Activated CD4-positive, CD25-positive, alpha-beta regulatory T cell treated with anti-CD3 and anti-CD28 coated beads, Interleukin-2, amount 50 U/mL, for 16 hours (primary cell): Measurements from ENCODE around the gene TOMM6.
A peak's percentile ranks its signal among the peaks of the same experiment; 100 is the strongest.

Source experiments
- DNase-seq: peaks from one replicate; pipeline ENCODE4 v3.0.0-alpha.2; 2020; ENCODE audit warnings: low read depth, low spot score

Gene TOMM6

GRCh38 chr6:41787219-41787917 is at the start of gene TOMM6:
TSS of gene TOMM6 (plus strand) at chr6:41787694. CDS start at chr6:41787698, 4 bp downstream.
- peak; percentile 87 for DNase-seq

- no peak for DNase-seq
These were observed 48.5 kb upstream of the TOMM6 start for GRCh38 chr6:41739041-41739440.

DNA sequence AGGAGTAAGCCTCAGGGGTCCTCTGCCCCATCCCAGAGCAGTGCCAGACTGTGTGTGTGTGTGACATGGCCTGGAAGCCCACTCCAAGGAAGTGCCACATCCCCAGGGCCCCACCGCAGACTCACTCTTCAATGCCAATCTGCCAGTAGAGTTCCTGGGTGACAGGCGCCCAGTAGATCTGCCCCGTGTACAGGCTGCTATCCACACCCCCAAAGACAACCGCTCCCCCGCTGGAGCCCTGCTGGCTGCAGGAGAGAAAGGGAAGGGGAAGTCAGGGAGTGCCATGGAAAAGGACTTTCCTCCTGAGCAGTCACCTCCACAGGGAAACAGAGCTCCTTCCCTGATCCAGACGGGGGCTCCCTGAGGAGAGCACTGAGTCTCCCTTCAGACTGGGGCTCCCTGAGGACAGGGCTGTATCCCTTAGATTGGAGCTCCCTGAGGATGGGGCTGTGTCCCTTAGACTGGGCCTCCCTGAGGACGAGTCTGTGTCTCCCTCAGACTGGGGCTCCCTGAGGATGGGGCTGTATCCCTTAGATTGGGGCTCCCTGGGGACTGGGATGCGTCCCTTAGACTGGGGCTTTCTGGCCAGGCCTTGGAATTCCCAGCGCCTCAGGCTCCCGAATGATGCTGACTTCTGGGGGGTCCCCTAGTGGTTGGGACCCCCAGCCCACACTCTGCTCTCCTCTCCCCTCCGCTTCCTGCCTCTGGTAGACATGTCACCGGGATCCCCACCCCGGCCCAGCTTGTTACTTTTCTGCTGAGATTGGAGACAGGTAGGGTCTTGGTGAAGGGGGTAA is 46.9 kb upstream of the TOMM6 start:
- no peak for DNase-seq

- no peak for DNase-seq
These were observed 45.6 kb upstream of the TOMM6 start for GRCh38 chr6:41741625-41742490.

DNA sequence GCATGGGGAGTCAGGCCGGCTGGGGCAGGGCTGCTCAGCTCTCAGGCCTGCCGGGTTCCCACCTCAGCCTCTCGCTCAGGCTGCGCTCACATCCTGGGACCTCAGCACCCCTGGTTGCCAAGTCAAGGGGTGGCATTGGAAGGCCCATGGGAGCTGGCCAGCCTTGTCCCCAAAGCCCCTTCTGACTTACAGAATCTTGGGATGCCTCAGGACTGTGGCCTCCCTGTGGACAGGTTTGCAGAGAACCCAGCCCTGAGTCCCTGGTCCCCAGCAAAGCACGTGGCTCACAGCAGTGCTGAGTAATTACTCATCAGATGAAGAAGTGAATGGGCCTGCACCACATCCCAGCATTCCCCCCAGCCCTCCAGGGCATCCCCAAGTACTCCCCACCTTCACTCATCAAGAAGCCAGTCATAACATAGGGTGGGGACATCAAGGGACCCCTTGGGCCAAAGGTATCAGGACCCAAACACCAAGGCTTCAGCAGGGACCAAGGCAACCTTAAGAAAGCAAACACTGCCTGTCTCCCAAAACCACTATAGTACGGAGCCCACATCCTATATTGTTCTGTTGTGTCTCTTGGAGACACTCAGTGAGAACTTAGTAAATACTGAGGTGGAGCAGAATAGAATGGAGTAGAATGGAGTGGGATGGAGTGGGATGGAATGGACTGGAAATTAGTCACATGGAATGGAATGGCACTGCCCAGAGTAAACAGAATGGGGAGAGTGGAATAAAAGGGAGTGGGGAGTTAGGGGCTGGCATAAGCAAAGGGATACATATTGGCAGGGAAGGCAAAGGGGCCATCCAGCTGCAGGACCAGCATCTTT is 43.9 kb upstream of the TOMM6 start:
- no peak for DNase-seq

- no peak for DNase-seq
These were observed 43.2 kb upstream of the TOMM6 start for GRCh38 chr6:41744236-41744787.

- DNase-seq: no peak
These were observed 41.4 kb upstream of the TOMM6 start for GRCh38 chr6:41746107-41746506.

DNA sequence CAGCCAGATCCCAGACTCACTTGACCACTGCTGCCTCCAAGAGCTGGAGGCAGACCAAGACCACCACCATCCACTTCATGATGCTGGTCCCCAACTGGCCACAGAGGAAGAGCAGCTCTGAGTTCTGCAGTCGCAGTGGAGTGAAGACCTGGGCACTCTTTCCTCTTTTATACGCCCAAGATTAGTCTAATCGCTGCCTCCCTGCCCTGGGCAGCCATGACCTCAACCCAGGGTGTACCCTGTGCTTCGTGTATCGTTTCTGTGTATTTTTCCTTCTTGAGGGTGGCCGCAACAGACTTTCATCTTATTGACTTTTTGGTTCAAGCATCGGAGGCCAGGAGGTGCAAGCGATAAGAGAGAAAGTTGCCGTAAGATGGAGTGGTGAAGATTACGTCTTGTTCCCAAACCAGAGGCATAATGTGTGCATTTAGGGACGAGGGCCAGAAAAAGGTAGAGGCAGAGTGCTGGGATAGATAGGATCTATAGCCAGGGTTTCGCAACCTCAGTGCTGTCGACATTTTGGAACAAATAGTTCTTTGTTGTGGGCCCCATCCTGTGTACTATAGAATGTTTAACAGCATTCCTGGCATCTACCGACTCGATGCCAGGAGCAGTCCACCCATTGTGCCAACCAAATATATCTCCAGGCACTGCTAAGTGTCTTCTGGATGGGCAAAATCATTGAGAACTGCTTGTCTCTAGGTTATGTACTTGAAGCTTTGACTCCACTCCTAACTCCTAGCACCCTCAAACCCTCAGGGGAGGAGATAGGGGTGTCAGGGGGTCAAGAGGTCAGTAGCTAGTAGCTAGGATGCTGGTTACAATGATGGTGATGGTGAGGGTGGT is 40.0 kb upstream of the TOMM6 start, which contains the start of gene PGC:
Gene PGC (minus strand): TSS at position 142 of the 846 bp plus-strand sequence. CDS start 63 bp downstream, at position 79.
- no peak for DNase-seq

GRCh38 chr6:41748102-41748477 is 39.4 kb upstream of the TOMM6 start:
- no peak for DNase-seq

DNA sequence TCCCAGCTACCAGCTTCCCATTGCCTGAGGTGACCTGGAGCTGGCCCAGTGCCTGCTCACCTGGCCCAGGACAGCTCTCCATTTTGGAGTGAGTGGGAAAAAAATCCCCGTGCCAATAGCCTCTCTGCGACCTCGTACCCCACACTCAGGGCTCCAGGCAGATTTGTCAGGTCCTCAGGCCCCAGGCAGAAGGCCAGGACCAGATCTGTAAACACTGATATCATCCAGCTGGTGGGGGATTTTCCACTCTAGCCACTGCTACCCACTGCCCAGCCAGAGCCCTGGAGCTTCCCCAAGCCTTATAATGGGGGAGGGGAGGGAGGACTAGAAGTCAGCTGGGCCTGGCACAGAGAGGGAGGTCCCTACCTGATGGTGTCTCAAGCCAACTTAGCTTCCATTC is 39.0 kb upstream of the TOMM6 start:
- no peak for DNase-seq

DNA sequence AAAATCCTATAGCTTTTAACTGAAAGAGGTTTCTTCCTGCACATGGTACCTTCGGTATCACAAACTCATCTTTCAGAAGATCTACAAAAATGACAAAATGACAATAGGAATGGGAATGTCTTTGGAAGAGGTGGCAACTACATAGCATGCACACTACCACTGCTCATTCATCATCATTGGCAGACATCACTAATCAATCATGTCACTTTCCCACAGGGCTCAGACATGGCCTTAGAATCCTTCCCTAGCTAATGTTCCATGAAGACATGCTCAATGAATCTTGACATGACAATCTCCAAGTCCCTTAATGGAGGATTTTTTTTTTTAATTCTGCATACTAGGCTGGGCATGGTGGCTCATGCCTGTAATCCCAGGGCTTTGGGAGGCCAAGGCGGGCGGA is 37.1 kb upstream of the TOMM6 start:
- DNase-seq: no peak

GRCh38 chr6:41755895-41756294 is 31.6 kb upstream of the TOMM6 start:
- DNase-seq: no peak

DNA sequence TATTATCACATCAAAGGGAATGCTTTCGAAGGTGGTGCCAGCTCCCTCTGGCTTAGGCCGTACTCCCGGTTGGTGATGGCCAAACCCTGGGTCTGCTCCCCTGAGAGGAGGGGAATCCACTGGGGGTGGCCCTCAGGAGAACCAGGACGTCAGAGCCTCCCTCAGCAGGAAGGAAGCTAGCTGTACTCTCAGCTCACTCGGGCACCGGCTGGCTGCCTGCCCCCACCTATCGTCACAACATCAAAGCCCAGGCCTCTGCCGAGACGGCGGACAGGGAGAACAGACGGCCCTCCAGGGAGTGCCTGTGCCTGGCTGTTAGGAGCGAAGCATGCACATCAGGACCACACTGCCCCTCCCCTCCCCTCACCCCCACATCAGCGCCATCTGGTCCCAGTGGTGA is 31.1 kb upstream of the TOMM6 start:
- DNase-seq: no peak

GRCh38 chr6:41757271-41757670 is 30.2 kb upstream of the TOMM6 start:
- DNase-seq: no peak

- no peak for DNase-seq
These were observed 29.4 kb upstream of the TOMM6 start for GRCh38 chr6:41757931-41758640.

- no peak for DNase-seq
These were observed 28.9 kb upstream of the TOMM6 start for GRCh38 chr6:41758641-41759035.

- no peak for DNase-seq
These were observed 28.2 kb upstream of the TOMM6 start for GRCh38 chr6:41759106-41759904.

DNA sequence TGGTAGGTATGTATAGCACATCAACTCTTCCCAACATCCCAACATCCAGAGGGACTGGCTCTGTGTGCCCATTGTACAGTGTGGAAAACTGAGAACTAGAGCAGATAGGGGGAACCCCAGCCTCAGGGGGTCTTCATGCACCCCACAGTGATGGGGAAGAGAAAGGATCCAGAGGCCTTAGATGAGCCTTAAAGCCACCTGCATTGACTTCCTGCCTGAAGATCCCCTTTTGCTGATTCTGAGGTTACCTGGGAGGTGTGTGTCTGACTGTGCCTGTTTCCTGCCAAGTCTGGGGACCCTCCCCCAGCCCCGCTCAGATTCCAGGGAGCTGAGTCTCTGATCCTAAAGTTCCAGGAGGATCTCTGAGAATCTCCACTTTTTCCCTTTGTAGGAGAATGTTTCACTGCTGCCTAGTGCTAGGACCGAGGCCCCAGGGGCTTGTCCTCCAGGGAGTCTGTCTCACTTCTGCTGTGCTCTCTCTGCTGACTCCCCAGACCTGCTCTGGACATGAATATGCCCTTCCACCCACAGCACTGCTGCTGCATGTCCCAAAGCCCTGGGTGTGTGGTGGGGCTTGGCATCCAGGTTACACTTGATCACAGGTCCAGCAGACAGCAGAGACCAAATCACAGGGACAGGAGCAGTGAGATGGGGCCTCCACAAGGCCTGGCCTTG is 27.5 kb upstream of the TOMM6 start:
- no peak for DNase-seq
